Measurements from ENCODE around the gene BET1. TPM values are rescaled to one million over a fixed set of nuclear protein-coding genes. Genes with fewer than 3 reads are reported as not detected.

BET1 gene
- total RNA-seq, 1 experiment from 2014 or later: 12.1 TPM

GRCh38 chr7:93949423-93949822 is 54.7 kb downstream of the BET1 start:
- intact Hi-C loops (cut with micrococcal nuclease): no loop called here
- Histone ChIP-seq H3K4me1 (ENCODE audit: insufficient read depth, low read length) (peaks cover 10% of the 10 kb centered on the region; the same call in 1 of the 2 replicates), H3K9me2 (replicated peaks; ENCODE audit: low read length) (no peaks in the 10 kb centered on the region), H3K27me3 (ENCODE audit: low read length) (no peaks in the 10 kb centered on the region), H3F3A (ENCODE audit: low read length, unreplicated experiment) (no peaks in the 10 kb centered on the region), H3K9ac (ENCODE audit: low read length) (no peak overlapping the region), H3K4me2 (ENCODE audit: low read length) (no peak overlapping the region), H3K79me2 (ENCODE audit: low read length) (no peaks in the 10 kb centered on the region), H3K36me3 (ENCODE audit: low read depth, low read length) (no peaks in the 10 kb centered on the region), H3K4me3 (ENCODE audit: low read length) (no peak overlapping the region), H4K20me1 (ENCODE audit: low read length) (no peaks in the 10 kb centered on the region), H3K9me3 (ENCODE audit: low read length) (no peaks in the 10 kb centered on the region), H3K27ac (ENCODE audit: low read length) (no peak overlapping the region), H2AFZ (ENCODE audit: low read length) (no peak overlapping the region)
- no peak for TF ChIP-seq CTCF (conservative IDR thresholded peaks at IDR 0.05; ENCODE audit: low read depth, low read length)
- no peak for TF ChIP-seq EZH2phosphoT487 (IDR thresholded peaks at IDR 0.05; ENCODE audit: borderline replicate concordance, low read length)
- TF ChIP-seq EZH2 (IDR thresholded peaks at IDR 0.05; ENCODE audit: low read length, unreplicated experiment): no peak
- ChIA-PET CTCF (no interaction called here), POLR2A (ENCODE audit: unreplicated experiment) (no interaction called here)
- ATAC-seq (peak; percentile 87), DNase-seq (peak; percentile 35)
- BruUV-seq (replicated peaks): no TSS peak

- no peak for DNase-seq
- TF ChIP-seq CTCF (conservative IDR thresholded peaks at IDR 0.05; ENCODE audit: low read depth, low read length) (no peak), EZH2 (IDR thresholded peaks at IDR 0.05; ENCODE audit: low read length, unreplicated experiment) (no peak), EZH2phosphoT487 (IDR thresholded peaks at IDR 0.05; ENCODE audit: borderline replicate concordance, low read length) (no peak)
- H3K4me2 ChIP-seq (ENCODE audit: low read length): no peak overlapping the region
- H3K27ac ChIP-seq (ENCODE audit: low read length): no peak overlapping the region
- H3K79me2 ChIP-seq (ENCODE audit: low read length): no peaks in the 10 kb centered on the region
- H3K4me1 ChIP-seq (ENCODE audit: insufficient read depth, low read length): peaks cover 10% of the 10 kb centered on the region; the same call in 1 of the 2 replicates
- no peaks in the 10 kb centered on the region for H3K9me2 ChIP-seq (replicated peaks; ENCODE audit: low read length)
- ChIA-PET POLR2A (ENCODE audit: unreplicated experiment) (no interaction called here), CTCF (no interaction called here)
- no peaks in the 10 kb centered on the region for H3K27me3 ChIP-seq (ENCODE audit: low read length)
- no peaks in the 10 kb centered on the region for H4K20me1 ChIP-seq (ENCODE audit: low read length)
- H3K36me3 ChIP-seq (ENCODE audit: low read depth, low read length): no peaks in the 10 kb centered on the region
- intact Hi-C loops (cut with micrococcal nuclease): no loop called here
- no peak overlapping the region for H3K4me3 ChIP-seq (ENCODE audit: low read length)
- BruUV-seq (replicated peaks): no TSS peak
- no peaks in the 10 kb centered on the region for H3K9me3 ChIP-seq (ENCODE audit: low read length)
- H3F3A ChIP-seq (ENCODE audit: low read length, unreplicated experiment): no peaks in the 10 kb centered on the region
- H3K9ac ChIP-seq (ENCODE audit: low read length): no peak overlapping the region
- no peak; the same call in 1 of the 2 replicates for ATAC-seq
- no peak overlapping the region for H2AFZ ChIP-seq (ENCODE audit: low read length)
Measured at GRCh38 chr7:93948873-93949272, 55.3 kb downstream of the BET1 start.

GRCh38 chr7:93948106-93948505 is 56.0 kb downstream of the BET1 start:
- Histone ChIP-seq H3K27ac (ENCODE audit: low read length) (no peak overlapping the region), H3K4me2 (ENCODE audit: low read length) (no peak overlapping the region), H3K9me2 (replicated peaks; ENCODE audit: low read length) (no peaks in the 10 kb centered on the region), H3K9me3 (ENCODE audit: low read length) (no peaks in the 10 kb centered on the region), H2AFZ (ENCODE audit: low read length) (no peak overlapping the region), H3F3A (ENCODE audit: low read length, unreplicated experiment) (no peaks in the 10 kb centered on the region), H3K4me3 (ENCODE audit: low read length) (no peak overlapping the region), H3K36me3 (ENCODE audit: low read depth, low read length) (no peaks in the 10 kb centered on the region), H3K27me3 (ENCODE audit: low read length) (no peaks in the 10 kb centered on the region), H3K9ac (ENCODE audit: low read length) (no peak overlapping the region), H3K79me2 (ENCODE audit: low read length) (no peaks in the 10 kb centered on the region), H3K4me1 (ENCODE audit: insufficient read depth, low read length) (peaks cover 10% of the 10 kb centered on the region; the same call in 1 of the 2 replicates), H4K20me1 (ENCODE audit: low read length) (no peaks in the 10 kb centered on the region)
- no peak for TF ChIP-seq CTCF (conservative IDR thresholded peaks at IDR 0.05; ENCODE audit: low read depth, low read length)
- no peak for TF ChIP-seq EZH2 (IDR thresholded peaks at IDR 0.05; ENCODE audit: low read length, unreplicated experiment)
- no peak for TF ChIP-seq EZH2phosphoT487 (IDR thresholded peaks at IDR 0.05; ENCODE audit: borderline replicate concordance, low read length)
- ChIA-PET POLR2A (ENCODE audit: unreplicated experiment) (no interaction called here), CTCF (no interaction called here)
- DNase-seq (no peak), ATAC-seq (no peak)
- no TSS peak for BruUV-seq (replicated peaks)
- intact Hi-C loops (cut with micrococcal nuclease): no loop called here
